ENCODE data around the gene NR4A1. TPM values are rescaled to one million over a fixed set of nuclear protein-coding genes. Genes with fewer than 3 reads are reported as not detected.

NR4A1 gene
- 10 to 100 TPM; 11.4 to 46.0 (median 21.5) TPM for polyA plus RNA-seq (ENCODE audit: insufficient read length in 4 of 4)

DNA sequence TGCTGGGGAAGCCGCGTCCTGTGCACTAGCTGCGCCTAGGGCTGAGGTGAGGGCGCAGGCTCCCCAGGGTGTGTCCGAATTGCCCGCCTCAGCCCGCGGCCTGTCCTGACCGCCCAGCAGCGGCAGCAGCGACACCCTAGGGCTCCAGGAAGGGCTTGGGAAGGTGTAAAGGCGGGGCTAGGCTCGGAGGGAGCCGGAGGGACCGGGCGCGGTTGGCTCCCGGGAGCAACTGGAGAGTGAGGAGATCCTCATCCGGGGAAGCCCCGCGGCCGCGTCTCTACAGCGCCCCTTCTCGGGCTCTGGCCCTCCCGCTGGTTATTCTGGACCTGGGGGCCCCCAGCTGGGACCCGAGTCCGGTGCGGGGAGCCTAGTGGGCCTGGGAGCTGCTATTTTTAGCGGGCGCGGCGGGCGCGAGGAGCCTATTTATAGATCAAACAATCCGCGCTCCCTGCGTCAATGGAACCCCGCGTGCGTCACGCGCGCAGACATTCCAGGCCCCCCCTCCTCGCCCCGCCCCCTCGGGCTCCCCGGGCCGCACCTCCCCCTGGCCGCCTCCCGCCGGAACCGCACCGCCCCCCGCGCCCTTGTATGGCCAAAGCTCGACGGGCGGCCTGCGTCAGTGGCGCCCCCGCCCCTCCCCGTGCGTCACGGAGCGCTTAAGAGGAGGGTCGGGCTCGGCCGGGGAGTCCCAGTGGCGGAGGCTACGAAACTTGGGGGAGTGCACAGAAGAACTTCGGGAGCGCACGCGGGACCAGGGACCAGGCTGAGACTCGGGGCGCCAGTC lies at the start of gene NR4A1:
TSS of gene NR4A1 (plus strand) at position 685 of the 784 bp plus-strand sequence. CDS start 2,887 bp downstream, outside the sequence.
- DNase-seq (ENCODE audit: low read depth in 4 of 4, low spot score in 3 of 4), result peak; percentile 80 to 88 (median 86)

DNA sequence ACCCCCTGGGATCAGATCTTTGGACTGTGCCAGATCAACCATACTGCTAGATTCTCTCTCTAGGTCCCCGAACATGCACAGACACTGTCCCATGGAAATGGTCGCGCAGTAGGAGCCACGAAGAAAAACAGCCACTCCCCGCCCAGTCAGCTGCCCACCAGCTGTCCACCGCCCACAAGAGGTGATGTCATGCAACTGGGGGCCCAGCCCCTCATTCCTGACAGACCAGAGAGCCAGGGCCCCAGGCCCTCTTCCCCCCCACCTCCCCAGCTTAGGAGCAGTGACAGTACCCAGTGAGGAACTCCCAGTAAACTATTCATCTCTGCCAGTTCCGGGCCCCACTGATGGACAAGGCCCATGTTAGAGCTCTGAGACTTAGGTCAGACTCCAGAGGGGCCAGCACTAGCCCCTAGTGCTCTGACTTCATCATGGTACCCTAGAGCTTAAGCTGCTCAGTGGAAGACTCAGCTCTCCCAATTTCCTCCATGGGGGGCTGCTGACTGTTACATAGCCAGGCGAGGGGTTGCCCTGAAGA lies 48.2 kb upstream of the NR4A1 start:
- DNase-seq (ENCODE audit: low read depth in 4 of 4, low spot score in 3 of 4), result no peak

DNA sequence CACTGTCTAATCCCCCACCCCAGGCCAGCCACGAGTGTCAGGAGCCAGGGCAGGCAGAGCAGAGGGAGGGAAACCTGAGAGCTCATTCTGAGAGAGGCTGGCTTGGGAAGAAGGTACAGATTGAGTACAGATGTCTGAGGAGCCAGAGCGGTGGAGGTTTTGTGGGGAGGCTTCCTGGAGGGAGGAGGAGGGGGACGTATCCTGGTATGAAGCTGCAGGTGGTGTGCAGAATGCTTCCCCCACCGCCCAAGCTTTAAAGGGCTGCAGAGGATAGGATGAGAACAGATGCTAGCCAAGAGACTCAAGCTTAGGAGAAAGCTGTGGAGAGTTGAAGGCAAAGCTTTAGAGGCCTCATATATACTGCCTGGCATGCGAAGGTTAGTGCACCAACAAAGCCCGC lies 47.7 kb upstream of the NR4A1 start:
- no peak for DNase-seq (ENCODE audit: low read depth in 4 of 4, low spot score in 3 of 4)

DNA sequence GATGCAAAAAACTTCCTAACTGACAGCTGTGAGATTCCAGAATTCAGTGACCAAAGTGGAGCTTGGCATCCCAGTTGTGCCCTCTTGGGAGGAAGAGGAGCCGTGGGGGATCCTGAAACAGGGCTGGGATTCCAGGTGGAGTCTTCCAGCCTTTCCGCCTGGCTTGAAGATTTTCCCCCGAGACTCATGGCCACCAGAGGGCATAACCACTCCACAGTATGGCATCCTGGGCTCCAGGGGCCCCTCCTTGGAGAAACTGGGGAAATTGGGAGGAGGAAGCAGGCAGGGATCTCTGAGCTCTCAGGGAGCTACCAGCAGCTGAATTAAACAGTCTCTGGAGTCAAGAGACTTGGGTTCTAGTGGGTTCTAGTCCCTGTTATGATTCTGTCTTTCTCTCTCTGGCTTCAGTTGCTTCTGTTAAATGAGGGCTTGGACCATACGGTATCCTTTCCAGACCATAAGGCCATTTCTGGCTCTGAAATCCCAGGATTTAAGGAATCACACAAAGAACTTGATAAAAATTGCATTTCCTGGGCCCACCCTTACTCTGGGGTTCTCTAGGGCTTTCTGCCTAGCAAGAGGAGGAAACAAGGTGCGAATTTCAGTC lies 47.1 kb upstream of the NR4A1 start:
- no peak for DNase-seq (ENCODE audit: low read depth in 4 of 4, low spot score in 3 of 4)

DNA sequence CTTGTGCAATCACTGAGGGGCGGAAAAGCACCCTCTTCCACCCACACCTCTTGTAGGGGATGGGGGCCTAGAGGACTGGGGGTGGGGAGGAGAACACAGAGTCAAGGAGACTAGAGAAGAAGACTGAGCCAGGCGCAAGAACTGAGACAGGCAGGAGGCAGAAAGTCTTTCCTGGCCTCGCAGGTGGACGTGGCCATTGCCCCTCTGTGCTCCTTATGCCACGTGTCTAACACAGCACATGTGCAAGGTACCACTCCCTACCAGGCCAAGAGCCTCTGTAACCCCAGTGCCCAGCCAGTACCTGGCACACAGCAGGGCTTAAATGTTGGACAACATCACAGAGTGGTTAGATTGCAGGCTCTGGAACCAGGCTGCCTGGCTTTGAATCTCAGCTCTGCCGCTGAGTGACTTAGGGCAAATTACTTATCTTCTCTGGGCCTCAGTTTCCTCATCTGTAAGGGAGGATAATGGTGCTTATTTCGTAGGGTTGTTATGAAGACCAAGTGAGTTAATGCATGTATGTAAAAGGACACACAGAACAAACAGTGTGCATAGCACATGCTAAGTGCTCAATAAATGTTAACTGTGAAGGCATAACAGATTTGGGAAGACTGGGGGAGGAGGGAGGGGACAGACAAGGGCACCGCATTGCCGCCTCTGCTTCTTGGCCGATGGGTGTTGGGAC lies 45.9 kb upstream of the NR4A1 start:
- DNase-seq (ENCODE audit: low read depth in 4 of 4, low spot score in 3 of 4), result no peak

DNA sequence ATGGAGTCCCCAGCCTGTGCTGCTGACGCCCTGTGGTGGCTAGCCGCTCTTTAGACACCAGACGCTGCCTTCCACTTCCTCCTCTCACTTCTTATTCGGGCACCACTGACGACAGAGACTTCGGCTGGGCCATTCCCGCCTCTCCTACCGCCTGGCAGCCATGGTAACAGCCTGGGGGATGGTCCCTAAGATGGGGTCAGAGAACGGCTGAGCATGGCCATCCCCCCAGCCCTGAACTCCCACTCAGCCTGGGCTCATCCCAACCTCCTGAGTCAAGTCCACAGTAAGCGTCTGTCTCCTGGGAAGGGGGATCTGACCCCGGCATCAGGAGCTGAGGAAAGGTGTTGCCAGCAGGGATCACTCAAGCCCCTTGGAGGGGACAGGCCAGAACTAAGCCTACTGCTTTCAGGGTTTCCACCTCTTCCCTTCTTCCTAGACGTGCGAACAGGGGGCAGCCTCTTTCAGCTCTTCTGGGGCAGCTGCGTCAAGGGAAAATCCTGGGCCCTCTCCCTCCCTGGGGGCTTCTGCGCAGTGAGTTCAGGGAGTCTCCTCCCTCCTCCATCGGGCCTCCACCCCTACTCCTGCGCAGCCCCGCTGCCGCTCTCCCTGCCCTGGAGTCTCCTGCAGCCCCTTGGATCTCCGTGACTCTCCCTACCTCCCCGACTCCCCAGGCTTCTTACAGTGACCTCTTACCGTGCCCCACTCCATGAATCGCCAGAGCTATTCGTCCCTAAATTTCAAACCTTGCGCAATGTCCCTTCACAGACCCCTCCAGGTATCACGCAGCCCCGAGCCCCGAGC lies 45.1 kb upstream of the NR4A1 start:
- no peak for DNase-seq (ENCODE audit: low read depth in 4 of 4, low spot score in 3 of 4)

GRCh38 chr12:52006726-52007157 lies 44.5 kb upstream of the NR4A1 start, which contains the start of gene TAMALIN:
TAMALIN (plus strand) TSS chr12:52006946; CDS start chr12:52007020, 74 bp downstream.
- DNase-seq (ENCODE audit: low read depth in 4 of 4, low spot score in 3 of 4), result no peak

DNA sequence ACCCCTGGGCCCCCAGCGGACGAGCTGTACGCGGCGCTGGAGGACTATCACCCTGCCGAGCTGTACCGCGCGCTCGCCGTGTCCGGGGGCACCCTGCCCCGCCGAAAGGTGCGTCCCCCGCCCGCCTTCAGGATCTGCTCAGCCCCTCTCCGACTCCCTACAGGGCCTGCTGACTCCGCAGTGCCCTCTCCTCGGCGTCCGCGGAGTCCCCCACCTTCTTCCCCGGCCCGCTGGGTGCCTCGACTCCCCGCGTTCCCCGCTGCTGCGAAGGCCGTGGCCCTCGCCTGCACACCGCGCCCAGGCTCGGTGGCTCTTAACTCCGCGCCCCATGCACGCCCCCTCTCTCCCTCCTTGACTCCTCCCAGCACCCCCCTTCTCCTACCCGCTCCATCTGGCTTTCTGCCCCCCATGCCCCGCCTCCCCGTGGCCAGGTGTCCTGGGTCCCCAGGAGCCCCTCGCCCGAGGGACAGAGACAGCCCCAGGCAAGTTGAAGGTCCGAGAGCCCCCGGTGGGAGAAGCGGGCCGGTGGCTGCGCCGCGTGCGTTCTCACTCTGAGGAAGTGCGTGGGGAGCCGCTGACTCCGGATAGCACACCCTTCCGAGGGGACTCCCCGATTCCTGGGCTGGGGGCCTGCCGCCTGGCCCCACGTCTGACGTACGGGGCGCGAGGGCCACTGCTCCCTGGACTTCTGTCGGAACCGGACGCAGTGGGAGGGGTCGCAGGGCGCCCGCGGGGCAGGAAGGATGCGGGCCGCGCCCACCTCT lies 43.9 kb upstream of the NR4A1 start:
- no peak for DNase-seq (ENCODE audit: low read depth in 4 of 4, low spot score in 3 of 4)

GRCh38 chr12:52007982-52008510 lies 43.2 kb upstream of the NR4A1 start:
- DNase-seq (ENCODE audit: low read depth in 4 of 4, low spot score in 3 of 4), result no peak

- no peak for DNase-seq (ENCODE audit: low read depth in 4 of 4, low spot score in 3 of 4)
Observed at GRCh38 chr12:52009081-52009751, 42.0 kb upstream of the NR4A1 start.

GRCh38 chr12:52010152-52010622 lies 41.1 kb upstream of the NR4A1 start:
- DNase-seq (ENCODE audit: low read depth in 4 of 4, low spot score in 3 of 4), result peak in 2 of 4 donors; percentile 81 to 84

DNA sequence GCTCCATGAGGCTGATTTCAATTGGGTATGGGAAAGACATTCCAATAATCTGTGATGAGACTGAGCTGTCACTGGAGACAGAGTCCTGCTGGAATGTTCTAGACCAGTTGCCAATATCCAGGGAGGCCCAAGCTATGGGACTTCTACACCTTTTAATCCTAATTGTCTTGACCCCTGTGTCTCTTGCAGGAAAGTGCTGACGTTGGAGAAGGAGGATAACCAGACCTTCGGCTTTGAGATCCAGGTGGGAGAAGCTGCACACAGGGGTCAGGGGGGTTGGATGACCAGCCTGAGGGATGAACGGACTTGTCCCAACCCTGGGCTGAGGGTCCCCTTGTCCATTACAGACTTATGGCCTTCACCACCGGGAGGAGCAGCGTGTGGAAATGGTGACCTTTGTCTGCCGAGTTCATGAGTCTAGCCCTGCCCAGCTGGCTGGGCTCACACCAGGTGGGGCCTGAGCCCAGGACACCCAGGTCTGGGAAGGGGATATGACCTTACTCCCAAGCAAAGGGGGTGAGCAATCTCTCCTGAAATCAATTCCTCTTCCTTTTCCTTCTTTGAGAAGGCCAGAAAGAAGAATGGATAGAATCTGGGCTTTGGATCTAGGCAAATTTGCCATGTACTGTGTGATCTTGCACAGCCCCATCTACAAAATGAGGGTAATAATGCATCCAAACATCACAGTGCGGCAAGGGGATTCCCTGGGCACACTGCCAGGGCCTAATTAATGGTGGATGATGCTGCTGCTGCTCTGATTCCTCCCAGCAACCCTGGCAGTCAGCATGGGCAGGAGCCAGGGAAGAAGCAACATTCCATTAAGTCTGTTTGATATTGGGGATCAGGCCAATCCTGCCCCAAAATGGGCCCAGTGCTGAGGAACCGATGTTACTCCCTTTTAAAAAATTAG lies 40.3 kb upstream of the NR4A1 start:
- DNase-seq (ENCODE audit: low read depth in 4 of 4, low spot score in 3 of 4), result no peak

DNA sequence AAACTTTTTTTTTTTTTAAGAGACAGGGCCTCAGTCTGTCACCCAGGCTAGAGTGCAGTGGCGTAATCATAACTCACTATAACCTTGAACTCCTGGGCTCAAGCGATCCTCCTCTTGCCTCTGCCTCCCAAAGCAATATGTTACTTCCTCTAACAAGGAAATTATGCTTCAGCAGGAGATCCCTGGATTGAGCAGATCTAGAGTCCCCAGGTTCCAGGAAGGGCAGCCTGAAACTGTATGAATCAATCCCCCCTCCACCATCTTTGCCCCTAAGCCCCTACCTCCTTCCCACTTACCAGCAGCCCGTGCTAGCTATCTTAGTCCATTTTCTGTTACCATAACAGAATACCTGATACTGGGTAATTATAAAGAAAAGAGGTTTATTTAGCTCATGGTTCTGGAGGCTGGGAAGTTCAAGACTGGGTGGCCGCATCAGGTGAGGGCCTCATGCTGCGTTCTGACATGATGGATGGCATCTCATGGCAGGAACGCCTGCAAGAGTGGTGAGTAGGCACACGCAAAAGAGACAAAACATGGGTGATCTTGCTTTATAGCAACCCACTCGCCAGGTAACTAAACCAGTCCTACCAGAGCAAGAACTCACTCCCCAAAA lies 39.5 kb upstream of the NR4A1 start:
- no peak for DNase-seq (ENCODE audit: low read depth in 4 of 4, low spot score in 3 of 4)

- DNase-seq (ENCODE audit: low read depth in 4 of 4, low spot score in 3 of 4), result no peak
Observed at GRCh38 chr12:52013626-52014310, 37.5 kb upstream of the NR4A1 start.

- no peak for DNase-seq (ENCODE audit: low read depth in 4 of 4, low spot score in 3 of 4)
Observed at GRCh38 chr12:52014567-52015530, 36.4 kb upstream of the NR4A1 start.

All from right renal pelvis (tissue), 4 donors.